ENCODE results near the gene OGDHL.

Gene OGDHL

DNA sequence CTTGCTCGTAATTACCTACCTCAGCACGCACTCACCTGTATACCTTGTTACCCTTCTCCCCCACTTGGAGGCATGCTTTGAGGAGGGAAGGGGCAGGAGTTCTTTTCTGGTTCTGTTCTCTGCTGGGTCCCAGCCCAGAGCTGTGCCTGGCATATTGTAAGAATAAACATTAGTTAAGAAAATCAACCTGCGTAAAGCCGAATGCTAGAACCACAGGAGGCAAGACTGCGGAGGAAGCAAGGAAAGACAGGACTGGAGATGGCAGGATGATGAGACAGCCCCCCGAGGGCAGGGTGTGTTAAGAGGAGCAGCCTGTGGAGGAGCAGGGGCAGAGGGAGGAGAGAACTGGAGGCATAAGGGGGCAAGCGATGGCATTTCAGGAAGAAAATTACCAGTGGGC lies 73.2 kb downstream of the OGDHL start:
- DNase-seq, result no peak

DNA sequence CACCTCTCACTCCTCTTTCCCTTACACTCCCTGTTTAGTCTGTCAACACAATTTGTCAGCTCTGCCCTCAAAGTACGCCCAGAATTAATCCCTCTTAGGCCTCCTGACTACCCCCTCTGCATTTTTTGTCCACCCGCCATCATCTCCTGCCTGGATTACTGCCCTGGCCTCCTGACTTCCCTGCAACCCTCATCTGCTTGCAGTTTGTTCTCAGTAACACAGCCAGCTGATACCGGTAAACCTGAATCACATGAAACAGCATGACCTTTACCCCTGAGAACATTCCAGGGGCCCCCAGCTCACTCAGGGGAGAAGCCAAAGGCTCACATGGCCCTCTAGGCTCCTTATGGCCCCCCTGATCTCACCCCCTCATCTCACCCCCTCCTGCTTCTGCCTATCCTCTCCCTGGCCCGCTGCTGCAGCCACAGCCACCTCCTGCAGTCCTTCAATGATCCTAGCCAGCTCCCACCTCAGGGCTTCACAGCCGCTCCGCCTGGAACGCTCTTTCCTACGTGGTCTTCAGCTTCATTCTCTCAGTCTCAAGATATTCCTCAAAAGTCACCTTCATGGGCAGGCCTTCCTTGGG lies 73.8 kb downstream of the OGDHL start:
- DNase-seq, result no peak

DNA sequence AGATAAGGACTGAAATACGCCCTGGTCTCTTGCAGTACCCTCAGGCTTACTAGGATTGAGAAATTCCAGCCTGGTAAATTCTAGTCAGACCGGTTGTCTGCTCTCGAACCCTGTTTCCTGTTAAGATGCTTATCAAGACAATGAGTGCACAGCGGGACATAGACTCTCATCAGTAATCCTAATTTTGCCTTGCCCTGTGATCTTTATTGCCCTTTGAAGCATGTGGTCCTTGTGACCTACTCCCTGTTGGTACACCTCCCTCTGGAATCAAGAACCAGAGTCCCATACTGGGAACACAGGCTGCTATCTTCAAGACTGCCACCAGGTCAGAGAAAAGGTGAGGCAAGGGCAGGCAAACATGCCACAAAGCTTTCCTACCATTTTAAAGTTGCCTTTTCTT lies 75.5 kb downstream of the OGDHL start:
- DNase-seq, result no peak
